HepG2 (cell line): ENCODE results near the gene TBC1D22A. TPM values are rescaled to one million over a fixed set of nuclear protein-coding genes. Genes with fewer than 3 reads are reported as not detected.

Experiments used
- ATAC-seq: fragments of 200-7000 bp; cut with Tn5 transposase; 3 replicates; pipeline ENCODE4 v1.9.1; 2020; ENCODE audit warnings: mild to moderate bottlenecking, moderate library complexity
- BruUV-seq: library from RNA; stranded (reverse); fragments of 400-500 nt; replicated peaks from 2 replicates; lab custom pipeline; 2021; lab: Mats Ljungman, UMichigan
- CTCF ChIA-PET: fragments of 300-600 bp; formaldehyde crosslinking; extraction: SDS; loops from one replicate; lab custom pipeline; 2021; ENCODE audit warnings: low total read pairs, inconsistent platforms, low intra/inter-chr PET ratio; lab: Yijun Ruan, JAX
- POLR2A ChIA-PET: fragments of 350-600 bp; sonication (Branson Sonifier 250); formaldehyde crosslinking; loops from one replicate; lab custom pipeline; 2020; ENCODE audit warnings: antibody characterized with exemption, inconsistent platforms; lab: Yijun Ruan, JAX
- DNase-seq: peaks from one replicate; pipeline ENCODE4 v3.0.0-alpha.2; 2015; ENCODE audit warnings: low spot score
- FAIRE-seq: peaks from 3 replicates; lab custom pipeline; 2011; peaks lifted over from hg19 to GRCh38; lab: Jason Lieb, UNC
- H2AFZ ChIP-seq: one replicate; pipeline ENCODE4 v1.6.1; 2011; ENCODE audit warnings: low read length, inconsistent platforms
- H3K27ac ChIP-seq: fragments of 300-600 bp; 3 replicates; pipeline ENCODE4 v1.8.0; 2011; ENCODE audit warnings: mixed run types, mild to moderate bottlenecking, mixed read lengths, low read length, inconsistent platforms; ENCODE audit not compliant: insufficient read depth; ENCODE audit errors: extremely low read length
- H3K27me3 ChIP-seq, 2 experiments: fragments of 200-600 bp in 1 of 2; 2 replicates in 1 of 2; 3 replicates in 1 of 2; pipeline versions ENCODE4 v1.6.0 to v1.8.0; 2011; ENCODE audit warnings: low read length in 2 of 2, mild to moderate bottlenecking in 2 of 2, moderate library complexity in 2 of 2, inconsistent platforms in 1 of 2; ENCODE audit not compliant: insufficient read depth in 2 of 2, control insufficient read depth in 1 of 2
- H3K36me3 ChIP-seq, 2 experiments: fragments of 200-600 bp in 1 of 2; replicated peaks in 1 of 2; 2 replicates in 1 of 2; 3 replicates in 1 of 2; pipeline versions ENCODE4 v1.5.1 to v1.8.0; 2011; ENCODE audit warnings: low read length in 2 of 2, inconsistent platforms in 1 of 2; ENCODE audit not compliant: insufficient read depth in 2 of 2, control insufficient read depth in 1 of 2
- H3K4me1 ChIP-seq: 2 replicates; pipeline ENCODE4 v1.5.1; 2012; ENCODE audit warnings: low read length, inconsistent platforms; ENCODE audit not compliant: insufficient read depth
- H3K4me2 ChIP-seq: 2 replicates; pipeline ENCODE4 v1.6.0; 2011; ENCODE audit warnings: low read depth, low read length, inconsistent platforms
- H3K4me3 ChIP-seq, 3 experiments: fragments of 200-600 bp in 1 of 3; sonication (generic), shearing (Covaris generic) in 1 of 3; replicated peaks in 1 of 3; 2 replicates each; pipeline ENCODE4 v1.5.1; 2011 to 2016; ENCODE audit warnings: low read length in 3 of 3, inconsistent platforms in 2 of 3, low read depth in 2 of 3, mild to moderate bottlenecking in 2 of 3, control low read depth in 1 of 3, mixed read lengths in 1 of 3; ENCODE audit not compliant: insufficient read depth in 1 of 3
- H3K79me2 ChIP-seq: one replicate; pipeline ENCODE4 v1.6.1; 2011; ENCODE audit warnings: low read length, inconsistent platforms; ENCODE audit not compliant: insufficient read depth
- H3K9ac ChIP-seq: 2 replicates; pipeline ENCODE4 v1.6.0; 2011; ENCODE audit warnings: mild to moderate bottlenecking, low read depth, low read length, inconsistent platforms; ENCODE audit not compliant: insufficient read depth
- H3K9me3 ChIP-seq: 2 replicates; pipeline ENCODE4 v1.5.1; 2012; ENCODE audit warnings: mild to moderate bottlenecking, low read length
- H4K20me1 ChIP-seq: 2 replicates; pipeline ENCODE4 v1.6.0; 2011; ENCODE audit warnings: inconsistent platforms, mild to moderate bottlenecking, low read length, moderate library complexity; ENCODE audit not compliant: insufficient read depth
- ASH2L ChIP-seq: fragments of 300-600, 200-600 bp; sonication (generic); IDR thresholded peaks from 2 replicates; pipeline ENCODE4 v1.7.0; 2017; ENCODE audit warnings: low read depth, mild to moderate bottlenecking, moderate library complexity, mixed read lengths, low read length; ENCODE audit not compliant: insufficient read length
- CEBPG ChIP-seq: IDR thresholded peaks from 2 replicates; pipeline ENCODE4 v1.6.1; 2016
- EP300 ChIP-seq, 3 experiments: sonication (generic) in 1 of 3; formaldehyde crosslinking in 1 of 3; IDR thresholded peaks; 2 replicates each; pipeline versions ENCODE4 v1.5.1 to v1.6.1; 2011 to 2020; ENCODE audit warnings: low read depth in 2 of 3, low read length in 2 of 3, borderline replicate concordance in 1 of 3, improper control_type of control experiment in 1 of 3, mild to moderate bottlenecking in 1 of 3, missing genetic modification reagents in 1 of 3, moderate library complexity in 1 of 3
- ERF ChIP-seq: IDR thresholded peaks from 2 replicates; pipeline ENCODE4 v1.6.1; 2018; ENCODE audit warnings: missing biosample characterization, missing genetic modification reagents
- FOXJ3 ChIP-seq: sonication (generic); formaldehyde crosslinking; IDR thresholded peaks from 2 replicates; pipeline ENCODE4 v1.4.0; 2020; ENCODE audit warnings: missing genetic modification reagents, mild to moderate bottlenecking, borderline replicate concordance
- IRF2 ChIP-seq: IDR thresholded peaks from 2 replicates; pipeline ENCODE4 v1.6.1; 2018; ENCODE audit warnings: missing genetic modification reagents, missing compliant biosample characterization
- MBD4 ChIP-seq: IDR thresholded peaks from 2 replicates; pipeline ENCODE4 v1.6.1; 2012; ENCODE audit warnings: low read length, inconsistent platforms, borderline replicate concordance
- NONO ChIP-seq, 2 experiments: fragments of 450-650 bp in 1 of 2; sonication (generic) in 1 of 2; formaldehyde crosslinking in 1 of 2; IDR thresholded peaks in 1 of 2; conservative IDR thresholded peaks in 1 of 2; 2 replicates each; pipeline versions ENCODE4 v1.6.1 to v1.8.0; 2017 to 2022; ENCODE audit warnings: mild to moderate bottlenecking in 1 of 2, missing genetic modification reagents in 1 of 2, moderate library complexity in 1 of 2
- RNF2 ChIP-seq: fragments of 450-650 bp; conservative IDR thresholded peaks from 2 replicates; pipeline ENCODE4 v1.6.1; 2016; ENCODE audit warnings: low read depth
- TEAD3 ChIP-seq: optimal IDR thresholded peaks from 2 replicates; pipeline ENCODE3; 2016; ENCODE audit warnings: borderline replicate concordance
- ZNF263 ChIP-seq: sonication (generic); formaldehyde crosslinking; IDR thresholded peaks from 2 replicates; pipeline ENCODE4 v1.4.0; 2020; ENCODE audit warnings: missing genetic modification reagents
- ZNF337 ChIP-seq: sonication (generic); formaldehyde crosslinking; IDR thresholded peaks from 2 replicates; pipeline ENCODE4 v1.5.1; 2020; ENCODE audit warnings: missing genetic modification reagents, low read depth, mild to moderate bottlenecking, borderline replicate concordance
- ZNF431 ChIP-seq: sonication (generic); formaldehyde crosslinking; IDR thresholded peaks from 2 replicates; pipeline ENCODE4 v1.9.0; 2022; ENCODE audit warnings: missing genetic modification reagents, low read depth, mild to moderate bottlenecking, borderline replicate concordance
- ZNF446 ChIP-seq: sonication (generic); formaldehyde crosslinking; IDR thresholded peaks from 2 replicates; pipeline ENCODE4 v1.5.0; 2020; ENCODE audit warnings: mild to moderate bottlenecking, missing genetic modification reagents
- ZNF709 ChIP-seq: sonication (generic); formaldehyde crosslinking; IDR thresholded peaks from 2 replicates; pipeline ENCODE4 v1.5.0; 2020; ENCODE audit warnings: mild to moderate bottlenecking, missing genetic modification reagents
- ZNF776 ChIP-seq: sonication (generic); formaldehyde crosslinking; IDR thresholded peaks from 2 replicates; pipeline ENCODE4 v1.4.0; 2020; ENCODE audit warnings: mild to moderate bottlenecking, missing genetic modification reagents
- ZSCAN29 ChIP-seq: sonication (generic); formaldehyde crosslinking; conservative IDR thresholded peaks from 2 replicates; pipeline ENCODE4 v1.4.0; 2020; ENCODE audit warnings: mild to moderate bottlenecking, missing genetic modification reagents
- WGBS: methylation state at CpG from one replicate; pipeline ENCODE4 v1.1.6; 2017; ENCODE audit warnings: low lambda C conversion rate; 5-methylcytosine and 5-hydroxymethylcytosine counted together
- in situ Hi-C: cut with HindIII; loops from 2 replicates; pipeline ENCODE4 v1.10.0; 2017; ENCODE audit warnings: low pct_unique_long_range_greater_than_20kb; ENCODE audit not compliant: extremely low pct_ligation_motif_present
- intact Hi-C: fragments of 100-400 bp; cut with micrococcal nuclease; formaldehyde crosslinking; loops from one replicate; pipeline ENCODE4 v1.10.0; 2022; ENCODE audit not compliant: unreplicated experiment
- polyA plus RNA-seq, 8 experiments: library from polyadenylated mRNA; depleted of rRNA in 3 of 8; stranded (reverse) in 7 of 8; unstranded in 1 of 8; fragments of >200 nt; fragmentation: Illumina TruSeq in 4 of 8; extraction: Trizol in 4 of 8; gene quantifications; 2 replicates each; pipeline versions ENCODE4 v1.2.1 to v1.2.3, GENCODE V29; 2011 to 2016; ENCODE audit warnings: low read depth in 4 of 8, missing spikeins in 1 of 8, mixed read lengths in 1 of 8; ENCODE audit not compliant: insufficient read depth in 1 of 8
- total RNA-seq, 5 experiments: library from RNA; depleted of rRNA; stranded (reverse); fragments of >200 nt; fragmentation: Illumina TruSeq; extraction: Trizol; gene quantifications; 2 replicates each; pipeline ENCODE4 v1.2.3, GENCODE V29; 2016; ENCODE audit warnings: low read depth in 1 of 5
- TF ChIP-seq, protein P1 (sequence below): sonication (generic); formaldehyde crosslinking; IDR thresholded peaks from 2 replicates; pipeline ENCODE4 v1.8.0; 2022; ENCODE audit warnings: missing genetic modification reagents, low read depth, mild to moderate bottlenecking, borderline replicate concordance
- TF ChIP-seq, protein P2 (sequence below): sonication (generic); formaldehyde crosslinking; IDR thresholded peaks from 2 replicates; pipeline ENCODE4 v1.5.1; 2020; ENCODE audit warnings: mild to moderate bottlenecking, missing genetic modification reagents, moderate library complexity

Gene TBC1D22A
- total and polyA plus RNA-seq, 2 of the 13 experiments (the other 11 are each of a cell fraction or from before 2014, with no cell fraction given) = 17.3 to 18.0 TPM

DNA sequence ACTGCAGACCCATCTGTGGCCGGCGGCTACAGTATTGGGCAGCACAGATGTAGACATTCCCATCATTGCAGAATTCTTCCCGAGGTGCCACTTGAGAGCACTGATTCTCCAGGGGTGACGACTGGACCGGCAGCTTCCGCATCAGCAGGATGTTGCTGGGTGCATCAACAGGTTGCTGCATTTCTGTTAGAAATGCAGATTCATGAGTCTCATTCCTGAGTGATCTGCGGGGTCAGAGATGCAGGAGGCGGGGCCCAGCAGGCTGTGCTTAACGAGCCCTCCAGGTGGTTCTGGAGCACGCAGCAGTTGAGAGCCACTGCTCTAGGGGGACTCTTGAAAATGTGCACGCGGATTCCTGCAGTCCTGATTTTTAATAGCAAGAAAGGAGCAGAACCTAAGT lies 321.8 kb downstream of the TBC1D22A start (continued):
- TF ChIP-seq MBD4 (no peak), ZNF431 (CRISPR knock-in tag) (no peak), ZNF263 (CRISPR knock-in tag) (no peak), ERF (no peak)
- TF ChIP-seq, protein P1, sequence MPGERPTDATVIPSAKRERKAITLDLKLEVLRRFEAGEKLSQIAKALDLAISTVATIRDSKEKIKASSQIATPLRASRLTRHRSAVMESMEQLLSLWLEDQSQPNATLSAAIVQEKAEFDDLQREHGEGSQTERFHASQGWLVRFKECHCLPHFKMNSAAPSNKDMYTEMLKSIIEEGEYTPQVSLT = no peak
- TF ChIP-seq, all 625 proteins: peak for 0

- H3K79me2 ChIP-seq = no peaks in the 10 kb centered on the region
- DNase-seq (peak; percentile 85), FAIRE-seq (peak; percentile 90), ATAC-seq (peak; percentile 99)
- H3K9me3 ChIP-seq = no peaks in the 10 kb centered on the region
- peak overlapping the region; percentile 8 to 56 (median 46); a peak in 4 of 6 replicates for H3K4me3 ChIP-seq
- H3K27me3 ChIP-seq = no peaks in the 10 kb centered on the region
- peaks cover 20% of the 10 kb centered on the region for H3K4me1 ChIP-seq
- peak overlapping the region; percentile 39 for H3K9ac ChIP-seq
- H3K36me3 ChIP-seq = no peaks in the 10 kb centered on the region
- H3K27ac ChIP-seq = peak overlapping the region; percentile 77
- WGBS = 26% methylated on average over 17 of the region's 17 CpGs
- H2AFZ ChIP-seq = no peak overlapping the region
- POLR2A ChIA-PET = no interaction called here
- peak overlapping the region; percentile 78 for H3K4me2 ChIP-seq
- TSS peak; percentile 88 for BruUV-seq
- CTCF ChIA-PET = no interaction called here
- in situ Hi-C loops (no loop called here), intact Hi-C loops (no loop called here)
- H4K20me1 ChIP-seq = no peaks in the 10 kb centered on the region
- no peak for TF ChIP-seq ZNF709 (CRISPR knock-in tag)
- no peak for TF ChIP-seq ZNF776 (CRISPR knock-in tag)
- TF ChIP-seq CEBPG (CRISPR knock-in tag) = peak; percentile 81
- peak in 1 of 2 experiments; percentile 50; a peak in 1 of 4 replicates for TF ChIP-seq EP300 (IDR thresholded peaks at IDR 0.05; ENCODE audit: low read depth in 2 of 2, low read length in 2 of 2)
- no peak; the same call in 1 of the 2 replicates for TF ChIP-seq EP300 (CRISPR knock-in tag; IDR thresholded peaks at IDR 0.05; ENCODE audit: borderline replicate concordance)
- no peak for TF ChIP-seq ZNF337 (CRISPR knock-in tag)
- 0 out of 2 replicates have a peak, but pooled peaks have one; percentile 43 for TF ChIP-seq RNF2
- peak; percentile 46; the same call in 1 of the 2 replicates for TF ChIP-seq IRF2 (CRISPR knock-in tag)
- TF ChIP-seq ZNF446 (CRISPR knock-in tag) = no peak
- TF ChIP-seq ZSCAN29 (CRISPR knock-in tag) = no peak
- no peak for TF ChIP-seq NONO (IDR thresholded peaks at IDR 0.05)
- TF ChIP-seq NONO (CRISPR knock-in tag; conservative IDR thresholded peaks at IDR 0.05) = peak; percentile 46; the same call in 1 of the 2 replicates
- peak; percentile 82 for TF ChIP-seq ASH2L
- peak; percentile 86 for TF ChIP-seq TEAD3 (CRISPR knock-in tag)
- TF ChIP-seq FOXJ3 = peak; percentile 36; the same call in 1 of the 2 replicates
- TF ChIP-seq, protein P2, sequence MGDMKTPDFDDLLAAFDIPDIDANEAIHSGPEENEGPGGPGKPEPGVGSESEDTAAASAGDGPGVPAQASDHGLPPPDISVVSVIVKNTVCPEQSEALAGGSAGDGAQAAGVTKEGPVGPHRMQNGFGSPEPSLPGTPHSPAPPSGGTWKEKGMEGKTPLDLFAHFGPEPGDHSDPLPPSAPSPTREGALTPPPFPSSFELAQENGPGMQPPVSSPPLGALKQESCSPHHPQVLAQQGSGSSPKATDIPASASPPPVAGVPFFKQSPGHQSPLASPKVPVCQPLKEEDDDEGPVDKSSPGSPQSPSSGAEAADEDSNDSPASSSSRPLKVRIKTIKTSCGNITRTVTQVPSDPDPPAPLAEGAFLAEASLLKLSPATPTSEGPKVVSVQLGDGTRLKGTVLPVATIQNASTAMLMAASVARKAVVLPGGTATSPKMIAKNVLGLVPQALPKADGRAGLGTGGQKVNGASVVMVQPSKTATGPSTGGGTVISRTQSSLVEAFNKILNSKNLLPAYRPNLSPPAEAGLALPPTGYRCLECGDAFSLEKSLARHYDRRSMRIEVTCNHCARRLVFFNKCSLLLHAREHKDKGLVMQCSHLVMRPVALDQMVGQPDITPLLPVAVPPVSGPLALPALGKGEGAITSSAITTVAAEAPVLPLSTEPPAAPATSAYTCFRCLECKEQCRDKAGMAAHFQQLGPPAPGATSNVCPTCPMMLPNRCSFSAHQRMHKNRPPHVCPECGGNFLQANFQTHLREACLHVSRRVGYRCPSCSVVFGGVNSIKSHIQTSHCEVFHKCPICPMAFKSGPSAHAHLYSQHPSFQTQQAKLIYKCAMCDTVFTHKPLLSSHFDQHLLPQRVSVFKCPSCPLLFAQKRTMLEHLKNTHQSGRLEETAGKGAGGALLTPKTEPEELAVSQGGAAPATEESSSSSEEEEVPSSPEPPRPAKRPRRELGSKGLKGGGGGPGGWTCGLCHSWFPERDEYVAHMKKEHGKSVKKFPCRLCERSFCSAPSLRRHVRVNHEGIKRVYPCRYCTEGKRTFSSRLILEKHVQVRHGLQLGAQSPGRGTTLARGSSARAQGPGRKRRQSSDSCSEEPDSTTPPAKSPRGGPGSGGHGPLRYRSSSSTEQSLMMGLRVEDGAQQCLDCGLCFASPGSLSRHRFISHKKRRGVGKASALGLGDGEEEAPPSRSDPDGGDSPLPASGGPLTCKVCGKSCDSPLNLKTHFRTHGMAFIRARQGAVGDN = peak; percentile 50
Measured at GRCh38 chr22:47086596-47087248, 324.3 kb downstream of the TBC1D22A start.
